ENCODE measurements around the gene LARP6.
"Not testable (repeated sequence)": the region's sequence is repeated elsewhere in the genome, so short reads cannot be mapped to it uniquely, and the experiment has no call there.

The LARP6 gene

DNA sequence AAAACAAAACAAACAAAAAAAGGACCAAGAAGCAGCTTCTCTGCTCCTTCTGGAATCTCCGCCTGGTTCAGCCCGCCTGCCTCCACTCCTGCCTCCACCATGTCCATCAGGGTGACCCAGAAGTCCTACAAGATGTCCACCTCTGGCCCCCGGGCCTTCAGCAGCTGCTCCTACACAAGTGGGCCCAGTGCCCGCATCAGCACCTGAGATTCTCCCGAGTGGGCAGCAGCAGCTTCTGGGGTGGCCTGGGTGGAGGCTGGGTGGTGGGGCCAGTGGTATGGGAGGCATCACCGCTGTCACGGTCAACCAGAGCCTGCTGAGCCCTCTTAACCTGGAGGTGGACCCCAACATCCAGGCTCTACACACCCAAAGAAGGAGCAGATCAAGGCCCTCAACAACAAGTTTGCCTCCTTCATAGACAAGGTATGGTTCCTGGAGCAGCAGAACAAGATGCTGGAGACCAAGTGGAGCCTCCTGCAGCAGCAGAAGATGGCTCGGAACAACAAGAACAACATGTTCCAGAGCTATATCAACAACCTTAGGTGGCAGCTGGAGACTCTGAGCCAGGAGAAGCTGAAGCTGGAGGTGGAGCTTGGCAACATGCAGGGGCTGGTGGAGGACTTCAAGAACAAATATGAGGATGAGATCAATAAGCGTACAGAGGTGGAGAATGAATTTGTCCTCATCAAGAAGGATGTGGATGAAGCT, 4.8 kb upstream of the LARP6 start:
- not testable (repeated sequence) for DNase-seq

- DNase-seq, result no peak
Observed at GRCh38 chr15:70857562-70858285, 3.8 kb upstream of the LARP6 start.

DNA sequence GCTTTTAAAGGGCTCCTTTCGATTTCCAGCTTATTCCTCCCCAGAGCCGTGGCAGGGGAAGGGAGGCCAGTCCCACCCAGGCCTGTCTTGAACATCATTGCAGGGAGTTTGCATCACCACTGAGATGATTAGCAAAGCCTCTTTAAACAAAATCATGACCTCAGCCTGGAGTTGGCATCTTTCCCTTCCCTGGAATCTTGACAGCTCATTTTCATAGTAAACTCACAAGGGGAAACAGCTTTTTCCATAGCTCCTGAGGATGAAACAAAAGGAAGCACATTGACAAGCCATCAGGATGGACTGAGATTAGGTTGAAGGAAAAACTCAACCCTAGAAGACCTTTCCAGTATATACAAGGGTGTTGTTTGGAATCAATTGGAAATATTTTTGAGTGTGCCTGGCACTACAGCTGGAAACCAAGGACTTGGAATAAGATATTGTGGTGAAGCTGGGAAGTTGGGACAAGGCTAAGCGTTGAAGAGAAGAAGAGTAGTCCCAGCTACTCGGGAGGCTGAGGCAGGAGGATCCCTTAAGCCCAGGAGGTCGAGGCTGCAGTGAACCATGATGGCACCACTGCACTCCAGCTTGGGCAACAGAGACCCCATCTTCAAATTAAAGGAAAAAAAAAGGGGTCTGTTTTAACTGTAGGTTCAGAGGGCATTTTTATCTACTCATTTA, 3.1 kb upstream of the LARP6 start:
- DNase-seq, result no peak

DNA sequence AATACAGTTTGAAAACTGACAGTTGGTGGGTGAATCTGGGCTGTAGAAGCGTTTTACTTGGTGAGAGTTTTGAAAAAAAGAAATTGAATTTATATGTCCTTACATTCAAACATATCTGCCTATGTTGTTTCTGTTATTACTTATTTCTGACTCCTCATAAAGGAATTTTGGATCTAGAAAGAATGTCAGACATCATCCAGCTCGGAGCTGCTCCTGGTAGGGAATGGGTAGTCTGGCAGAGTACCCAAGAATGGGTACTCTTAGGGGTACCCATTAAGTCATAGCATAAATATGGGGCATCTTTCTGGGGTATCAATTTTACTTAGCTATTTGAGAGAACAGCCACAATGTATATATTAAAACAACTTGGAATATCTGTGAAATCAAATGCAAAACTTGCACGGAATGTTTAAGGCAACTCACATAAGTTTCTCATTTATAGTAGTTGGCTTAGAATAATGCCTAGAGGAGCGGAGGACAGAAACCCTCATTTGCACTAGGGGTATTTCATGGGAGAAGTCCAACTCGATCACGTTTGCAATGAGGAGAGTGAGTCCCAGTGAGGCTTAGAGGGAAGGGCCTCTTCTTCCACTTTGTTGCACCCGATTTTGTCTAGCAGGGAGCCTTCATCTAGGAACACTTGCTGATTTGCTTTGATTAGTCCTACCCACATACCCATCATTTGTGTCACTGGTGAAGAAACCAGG, 2.4 kb upstream of the LARP6 start:
- no peak for DNase-seq

DNA sequence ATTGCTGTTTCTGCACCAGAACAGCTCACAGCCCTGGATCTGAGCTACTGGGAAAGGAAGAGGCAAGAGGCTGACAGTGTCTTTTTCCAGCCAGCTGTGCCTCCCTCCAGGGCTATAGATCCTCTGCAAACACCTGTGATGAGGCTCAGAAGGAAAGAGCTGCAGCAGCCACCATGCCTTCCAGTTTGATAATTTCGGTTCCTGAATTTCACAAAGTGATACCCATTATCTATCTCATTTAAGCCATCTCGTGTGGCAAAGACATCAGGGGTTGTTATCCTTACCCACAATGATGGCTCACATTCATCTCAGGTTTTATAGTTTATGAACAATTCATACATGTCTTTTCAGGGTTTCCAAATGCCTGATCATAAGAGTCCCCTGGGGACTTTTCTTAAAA, 1.8 kb upstream of the LARP6 start:
- DNase-seq, result no peak

- DNase-seq, result no peak
Observed at GRCh38 chr15:70854666-70854976, 664 bp upstream of the LARP6 start.

DNA sequence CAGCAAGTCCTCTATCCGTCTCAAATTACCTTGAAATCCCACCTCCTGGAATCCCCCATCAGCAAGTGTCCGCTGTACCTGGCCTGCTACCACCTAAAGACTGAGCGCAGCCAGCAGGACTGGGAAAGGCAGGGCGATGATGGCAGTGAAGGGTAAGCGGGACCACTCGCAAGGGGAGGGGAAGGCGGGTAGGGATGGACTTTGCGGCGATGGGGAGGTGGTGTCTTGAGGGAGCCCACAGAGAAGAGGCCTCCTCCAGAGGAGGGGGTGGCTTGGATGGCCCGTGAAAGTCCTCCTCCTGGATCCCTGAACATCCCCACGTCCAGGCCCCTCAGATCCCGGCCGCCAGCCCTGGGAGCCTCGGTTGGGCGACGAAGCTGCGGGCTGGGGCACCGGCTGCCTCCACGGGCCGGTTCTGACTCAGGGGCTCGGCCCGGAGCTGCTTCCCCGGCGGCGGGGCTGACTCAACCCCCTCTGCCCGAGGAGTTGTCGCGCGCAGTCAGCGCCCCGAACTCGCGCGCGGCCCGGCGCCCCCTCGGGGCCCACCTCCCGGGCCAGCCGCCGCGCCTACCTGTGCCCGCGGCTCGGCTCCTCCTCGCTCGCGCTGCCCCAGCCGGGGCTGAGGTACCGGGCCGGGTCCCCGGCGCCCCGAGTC, 512 bp downstream of the LARP6 start:
- peak in 1 of 2 experiments; percentile 53 for DNase-seq

DNA sequence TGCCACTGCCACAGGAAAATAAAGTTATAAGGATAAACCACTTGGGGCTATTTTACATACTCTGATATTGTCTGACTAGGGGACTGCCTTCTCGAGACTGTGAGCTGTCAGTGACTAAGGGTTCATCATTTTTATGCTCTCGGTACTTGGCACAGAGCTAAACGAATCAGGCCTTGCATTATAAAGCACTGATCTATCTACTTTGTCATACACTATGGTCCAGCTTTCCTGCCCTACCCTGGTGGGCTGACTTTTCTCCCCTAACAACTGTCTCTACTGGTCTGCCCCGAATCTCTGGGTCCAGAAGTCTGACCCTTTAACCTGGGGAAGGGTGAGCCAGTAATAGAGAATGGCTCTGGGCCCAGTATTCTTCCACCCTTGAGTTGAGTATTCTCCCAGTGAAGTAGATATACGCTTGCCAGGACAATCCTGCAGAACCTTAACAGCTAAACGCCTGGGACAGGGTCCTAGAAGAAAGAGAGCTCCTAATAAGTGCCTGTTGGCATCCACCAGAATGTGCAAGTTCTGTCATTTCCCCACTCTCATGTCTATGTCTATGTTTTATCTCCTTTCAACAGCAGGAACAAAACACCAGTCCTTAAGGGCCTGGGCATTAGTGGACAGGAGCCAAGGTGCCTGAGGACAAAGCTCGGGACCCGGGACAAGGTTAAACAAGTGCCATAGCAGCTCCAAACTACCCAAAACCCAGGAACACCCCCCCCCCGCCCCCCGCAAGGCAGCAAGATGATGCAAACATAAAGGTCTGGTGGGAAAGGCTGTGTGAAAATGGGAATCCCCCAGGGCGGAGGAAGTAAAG, 1.2 kb downstream of the LARP6 start:
- no peak for DNase-seq

- no peak for DNase-seq
Observed at GRCh38 chr15:70851889-70852288, 2.1 kb downstream of the LARP6 start.

- no peak for DNase-seq
Observed at GRCh38 chr15:70845602-70846360, 8.2 kb downstream of the LARP6 start.

- no peak for DNase-seq
Observed at GRCh38 chr15:70837476-70837875, 16.5 kb downstream of the LARP6 start.

DNA sequence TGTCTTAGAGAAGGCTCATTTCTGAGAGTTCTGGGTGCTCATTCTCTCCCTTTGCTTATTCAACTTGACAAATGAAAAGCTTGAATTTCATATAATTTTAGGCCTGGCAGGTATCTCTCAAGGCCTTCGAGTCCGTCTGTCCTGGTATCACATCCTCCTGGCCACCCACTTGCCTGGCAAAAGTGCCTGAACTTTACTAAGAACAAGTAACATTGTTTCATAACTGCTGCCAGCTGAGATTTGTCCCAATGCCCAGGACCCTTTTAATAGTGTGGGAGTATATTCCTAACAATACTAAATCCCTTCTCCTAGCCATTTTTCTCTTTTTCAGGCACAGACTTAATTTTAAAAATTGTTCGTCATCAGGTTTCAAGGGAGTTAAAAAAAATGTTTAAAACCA, 18.1 kb downstream of the LARP6 start:
- no peak for DNase-seq

DNA sequence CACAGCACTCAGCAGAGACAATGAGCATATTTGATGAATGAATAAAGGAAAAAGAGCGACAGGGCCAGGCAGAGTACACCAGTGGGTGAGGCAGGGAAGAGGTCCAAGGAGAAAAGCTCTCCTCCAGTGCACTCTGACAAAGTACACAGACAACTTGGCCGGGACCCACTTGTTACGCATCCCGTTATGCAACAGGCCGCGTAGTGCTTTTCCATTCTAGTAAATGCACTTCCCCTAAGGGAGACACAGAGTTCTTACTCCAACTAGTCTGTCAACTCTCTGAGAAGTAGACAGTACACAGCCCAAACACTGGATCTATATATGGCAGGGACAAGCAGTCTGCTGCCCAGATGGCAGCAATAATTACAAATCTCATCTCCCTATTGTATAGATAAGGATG, 18.5 kb downstream of the LARP6 start:
- DNase-seq, result no peak

- no peak for DNase-seq
Observed at GRCh38 chr15:70834999-70835398, 19.0 kb downstream of the LARP6 start.

GRCh38 chr15:70833861-70834765, 19.8 kb downstream of the LARP6 start:
- DNase-seq, result no peak

- DNase-seq, result no peak
Observed at GRCh38 chr15:70833422-70833821, 20.5 kb downstream of the LARP6 start.

- DNase-seq, result no peak
Observed at GRCh38 chr15:70832176-70832575, 21.8 kb downstream of the LARP6 start.

GRCh38 chr15:70831094-70831911, 22.7 kb downstream of the LARP6 start:
- DNase-seq, result no peak

GRCh38 chr15:70830615-70831014, 23.3 kb downstream of the LARP6 start:
- no peak for DNase-seq

All from NCI-H526 (cell line).